B cell (primary cell): ENCODE measurements around the gene LARGE1. TPM values are rescaled to one million over a fixed set of nuclear protein-coding genes. Genes with fewer than 3 reads are reported as not detected.

Experiments used
- ATAC-seq: fragments of 200-7000 bp; cut with Tn5 transposase; one replicate; pipeline ENCODE4 v1.10.0; 2021; ENCODE audit warnings: low read depth, mild to moderate bottlenecking, moderate number of reproducible peaks, moderate library complexity
- CTCF ChIA-PET: fragments of 350-600 bp; sonication (Branson Sonifier 250); formaldehyde crosslinking; loops from one replicate; lab custom pipeline; 2021; ENCODE audit warnings: antibody characterized with exemption, inconsistent platforms; lab: Charles Lee
- POLR2A ChIA-PET: fragments of 350-600 bp; sonication (Branson Sonifier 250); formaldehyde crosslinking; loops from one replicate; lab custom pipeline; 2021; ENCODE audit warnings: antibody characterized with exemption; lab: Charles Lee
- DNase-seq: peaks from one replicate; pipeline ENCODE4 v3.0.0; 2013
- H2AFZ ChIP-seq: 2 replicates; pipeline ENCODE4 v1.6.1; 2012; ENCODE audit warnings: mild to moderate bottlenecking, low read depth, low read length; ENCODE audit not compliant: insufficient read depth, poor library complexity, severe bottlenecking
- H3K27ac ChIP-seq, 2 donors: 1 replicate in 1 of 2; 2 replicates in 1 of 2; pipeline ENCODE4 v1.5.1; 2012 to 2013; ENCODE audit warnings: low read length in 2 of 2, mild to moderate bottlenecking in 2 of 2, moderate library complexity in 1 of 2
- H3K27me3 ChIP-seq, 4 experiments: fragments of 200-600 bp in 1 of 4; sonication (generic) in 1 of 4; replicated peaks in 1 of 4; 1 replicate in 2 of 4; 2 replicates in 2 of 4; pipeline versions ENCODE4 v1.6.1 to v1.7.0; 2013 to 2016; ENCODE audit warnings: low read length in 3 of 4, mild to moderate bottlenecking in 2 of 4, mixed read lengths in 1 of 4, moderate library complexity in 1 of 4; ENCODE audit not compliant: insufficient read depth in 4 of 4, control insufficient read depth in 3 of 4; ENCODE audit errors: control extremely low read depth in 1 of 4
- H3K36me3 ChIP-seq, 2 experiments: replicated peaks in 1 of 2; 1 replicate in 1 of 2; 2 replicates in 1 of 2; pipeline versions ENCODE4 v1.6.1 to v1.7.1; 2013; ENCODE audit warnings: low read length in 1 of 2; ENCODE audit not compliant: insufficient read depth in 2 of 2, control insufficient read depth in 1 of 2; ENCODE audit errors: control extremely low read depth in 1 of 2, extremely low read depth in 1 of 2
- H3K4me1 ChIP-seq, 2 donors: fragments of 200-600 bp in 1 of 2; sonication (generic) in 1 of 2; 1 replicate in 1 of 2; 2 replicates in 1 of 2; pipeline versions ENCODE4 v1.5.1 to v1.6.1; 2013 to 2017; ENCODE audit warnings: low read length in 2 of 2; ENCODE audit not compliant: control insufficient read depth in 2 of 2, insufficient read depth in 2 of 2
- H3K4me2 ChIP-seq: replicated peaks from 2 replicates; pipeline ENCODE3; 2012; ENCODE audit warnings: mild to moderate bottlenecking, low read depth, low read length; ENCODE audit not compliant: poor library complexity, severe bottlenecking
- H3K4me3 ChIP-seq, 5 experiments: fragments of 200-600 bp in 1 of 5; sonication (generic) in 1 of 5; 1 replicate in 3 of 5; 2 replicates in 2 of 5; pipeline versions ENCODE4 v1.5.1 to v1.7.0; 2011 to 2016; ENCODE audit warnings: low read length in 4 of 5, mild to moderate bottlenecking in 4 of 5, low read depth in 2 of 5, control low read depth in 1 of 5, moderate library complexity in 1 of 5; ENCODE audit not compliant: insufficient read depth in 1 of 5; ENCODE audit errors: control extremely low read depth in 1 of 5, extremely low read depth in 1 of 5
- H3K79me2 ChIP-seq: fragments of 200-600 bp; sonication (generic); one replicate; pipeline ENCODE4 v1.6.0; 2016; ENCODE audit warnings: low read length; ENCODE audit not compliant: control insufficient read depth, insufficient read depth
- H3K9ac ChIP-seq: fragments of 200-600 bp; sonication (generic); 2 replicates; pipeline ENCODE4 v1.6.1; 2017; ENCODE audit warnings: mild to moderate bottlenecking, low read length, moderate library complexity
- H3K9me3 ChIP-seq, 3 donors: one replicate each; pipeline versions ENCODE4 v1.6.1 to v1.7.1; 2013; ENCODE audit warnings: low read length in 2 of 3; ENCODE audit not compliant: control insufficient read depth in 2 of 3, insufficient read depth in 1 of 3; ENCODE audit errors: control extremely low read depth in 1 of 3
- H4K20me1 ChIP-seq: 2 replicates; pipeline ENCODE4 v1.6.0; 2012; ENCODE audit warnings: mild to moderate bottlenecking, low read length; ENCODE audit not compliant: insufficient read depth, control insufficient read depth, poor library complexity, severe bottlenecking
- H3K27ac Mint-ChIP-seq: one replicate; pipeline ENCODE4 v1.8.0; 2021; ENCODE audit warnings: mixed read lengths
- H3K27me3 Mint-ChIP-seq: one replicate; pipeline ENCODE4 v1.8.0; 2021; ENCODE audit warnings: mixed read lengths
- H3K4me1 Mint-ChIP-seq: one replicate; pipeline ENCODE4 v1.8.0; 2021; ENCODE audit warnings: mixed read lengths
- H3K4me3 Mint-ChIP-seq: one replicate; pipeline ENCODE4 v1.8.0; 2021; ENCODE audit warnings: mixed read lengths
- H3K9me3 Mint-ChIP-seq: one replicate; pipeline ENCODE4 v1.8.0; 2022; ENCODE audit warnings: mixed read lengths; ENCODE audit not compliant: insufficient read depth
- CTCF ChIP-seq: fragments of 200-600 bp; IDR thresholded peaks from one replicate; pipeline ENCODE4 v1.8.0; 2022; ENCODE audit warnings: antibody characterized with exemption, mild to moderate bottlenecking
- EZH2 ChIP-seq: IDR thresholded peaks from 2 replicates; pipeline ENCODE4 v1.6.1; 2012; ENCODE audit warnings: borderline replicate concordance, low read depth, mild to moderate bottlenecking, moderate library complexity, low read length; ENCODE audit not compliant: insufficient read depth, poor library complexity, severe bottlenecking
- WGBS: methylation state at CpG from one replicate; pipeline ENCODE4 v1.1.5; 2013; ENCODE audit warnings: missing lambda C conversion rate; ENCODE audit not compliant: insufficient coverage; 5-methylcytosine and 5-hydroxymethylcytosine counted together
- intact Hi-C: fragments of 100-400 bp; cut with micrococcal nuclease; formaldehyde crosslinking; loops from one replicate; pipeline ENCODE4 v1.10.0; 2022
- polyA plus RNA-seq: library from polyadenylated mRNA; depleted of rRNA; stranded (reverse); fragments of >200 nt; gene quantifications from 2 replicates; pipeline ENCODE4 v1.2.3, GENCODE V29; 2012
- total RNA-seq, 2 donors: library from RNA; stranded (reverse); fragments of 120-200 nt in 1 of 2; gene quantifications; 1 replicate in 1 of 2; 2 replicates in 1 of 2; pipeline versions ENCODE4 v1.2.3 to v1.2.4, GENCODE V29; 2013 to 2022

LARGE1 gene
- total and polyA plus RNA-seq, 2 donors (not counting 1 experiment from before 2014, with no cell fraction given), result 20.7 to 82.0 TPM

GRCh38 chr22:33770723-33771122 lies 149.6 kb downstream of the LARGE1 start:
- Mint-ChIP-seq H3K27me3 (no peaks in the 10 kb centered on the region), H3K27ac (no peak overlapping the region), H3K4me3 (no peak overlapping the region), H3K4me1 (peaks cover 21% of the 10 kb centered on the region), H3K9me3 (no peaks in the 10 kb centered on the region)
- Histone ChIP-seq H3K79me2 (peaks cover 40% of the 10 kb centered on the region), H3K4me3 (no peak overlapping the region), H3K4me2 (no peak overlapping the region), H3K9me3 (no peaks in the 10 kb centered on the region), H3K36me3 (no peaks in the 10 kb centered on the region), H3K9ac (no peak overlapping the region), H3K4me1 (no peaks in the 10 kb centered on the region), H3K27me3 (no peaks in the 10 kb centered on the region), H3K27ac (no peak overlapping the region), H2AFZ (no peak overlapping the region), H4K20me1 (peaks cover 66% of the 10 kb centered on the region)
- no peak for ATAC-seq
- TF ChIP-seq CTCF, result no peak
- TF ChIP-seq EZH2, result no peak
- no peak for DNase-seq
- intact Hi-C loops, result no loop called here
- ChIA-PET CTCF (no interaction called here), POLR2A (no interaction called here)
- 100% methylated on average over 3 of the region's 3 CpGs for WGBS

- Histone ChIP-seq H2AFZ (no peak overlapping the region), H3K4me3 (no peak overlapping the region), H3K79me2 (peaks cover 25% of the 10 kb centered on the region), H3K27me3 (no peaks in the 10 kb centered on the region), H3K9ac (no peak overlapping the region), H3K9me3 (no peaks in the 10 kb centered on the region), H3K27ac (no peak overlapping the region), H3K36me3 (peaks cover 0 to 2% of the 10 kb centered on the region in 2 experiments), H4K20me1 (peaks cover 64% of the 10 kb centered on the region), H3K4me1 (no peaks in the 10 kb centered on the region), H3K4me2 (no peak overlapping the region)
- ChIA-PET POLR2A (no interaction called here), CTCF (interaction anchor here (1.6 kb wide), 1 partner anchor 40 kb away, joined by 3 read pairs; no protein-coding TSS in a partner anchor)
- no peak overlapping the region for H3K4me3 Mint-ChIP-seq
- DNase-seq (no peak), ATAC-seq (no peak)
- TF ChIP-seq CTCF (no peak), EZH2 (no peak)
- H3K27me3 Mint-ChIP-seq, result no peaks in the 10 kb centered on the region
- 95% methylated on average over 4 of the region's 7 CpGs for WGBS
- no peak overlapping the region for H3K27ac Mint-ChIP-seq
- peaks cover 19% of the 10 kb centered on the region for H3K4me1 Mint-ChIP-seq
- intact Hi-C loops, result no loop called here
- no peaks in the 10 kb centered on the region for H3K9me3 Mint-ChIP-seq
Measured at GRCh38 chr22:33766091-33766490, 154.2 kb downstream of the LARGE1 start.
